ENCODE data around the gene SAGE1. TPM values are rescaled to one million over a fixed set of nuclear protein-coding genes. Genes with fewer than 3 reads are reported as not detected.

SAGE1 gene
- total RNA-seq, 1 experiment from 2014 or later: not detected

GRCh38 chrX:135892781-135893180 is 735 bp upstream of the SAGE1 start:
- H3K23ac ChIP-seq (ENCODE audit: insufficient read length, low read depth, low read length): no peak overlapping the region
- H3K27ac ChIP-seq (ENCODE audit: insufficient read length, low read depth, low read length): no peak overlapping the region
- no peak overlapping the region for H3K4ac ChIP-seq (ENCODE audit: low read depth, low read length)
- H2BK120ac ChIP-seq (ENCODE audit: low read depth, low read length, poor library complexity, severe bottlenecking): no peak overlapping the region
- Mint-ChIP-seq H3K36me3 (ENCODE audit: insufficient read depth in 1 of 3, low read depth in 3 of 3) (peaks cover 3 to 20% (median 5%) of the 10 kb centered on the region in 3 experiments; a peak in 6 of 7 replicates), H3K27me3 (ENCODE audit: low read depth) (no peaks in the 10 kb centered on the region; the same call in none of the 2 replicates), H3K4me1 (no peaks in the 10 kb centered on the region), H3K27ac (no peak overlapping the region), H3K4me3 (no peak overlapping the region), H3K9me3 (peaks cover 63 to 79% of the 10 kb centered on the region in 2 experiments)
- no peaks in the 10 kb centered on the region for H3K79me2 ChIP-seq (ENCODE audit: insufficient read depth, low read length)
- no peak for DNase-seq
- WGBS (ENCODE audit: extremely low coverage, insufficient read length, low lambda C conversion rate): no CpG with 5 or more reads among the region's 11 CpGs
- no peak overlapping the region for H3K9ac ChIP-seq (ENCODE audit: extremely low read depth, insufficient read length, low read length)
- no peak overlapping the region for H3K18ac ChIP-seq (ENCODE audit: insufficient read length, low read depth, low read length)
- H4K91ac ChIP-seq (ENCODE audit: insufficient read length, low read depth, low read length): no peak overlapping the region
- no peaks in the 10 kb centered on the region for H3K4me1 ChIP-seq (ENCODE audit: insufficient read depth, low read length)
- H3K9me3 ChIP-seq (ENCODE audit: control insufficient read depth, low read depth, low read length): peaks cover 68% of the 10 kb centered on the region
- no peak overlapping the region for H2BK5ac ChIP-seq (ENCODE audit: insufficient read length, low read length)
- H3T11ph ChIP-seq (ENCODE audit: low read length): no peak overlapping the region
- H2BK20ac ChIP-seq (ENCODE audit: low read depth, low read length, poor library complexity, severe bottlenecking): no peak overlapping the region
- no peaks in the 10 kb centered on the region for H3K23me2 ChIP-seq (ENCODE audit: insufficient read length, low read depth, low read length, poor library complexity, severe bottlenecking)
- no peak overlapping the region for H2AFZ ChIP-seq (ENCODE audit: low read length)
- no peak overlapping the region for H3K4me2 ChIP-seq (ENCODE audit: insufficient read depth, insufficient read length, low read length)
- no peak overlapping the region for H3K56ac ChIP-seq (ENCODE audit: insufficient read length, low read depth, low read length)
- H2AK5ac ChIP-seq (ENCODE audit: insufficient read length, low read length): no peak overlapping the region
- no peaks in the 10 kb centered on the region for H3K27me3 ChIP-seq (ENCODE audit: insufficient read depth, low read length)
- H3K79me1 ChIP-seq (ENCODE audit: insufficient read depth, low read depth, low read length, poor library complexity, severe bottlenecking): no peaks in the 10 kb centered on the region
- no peak overlapping the region for H4K8ac ChIP-seq (replicated peaks; ENCODE audit: insufficient read length, low read depth, low read length)
- no peak overlapping the region for H4K5ac ChIP-seq (ENCODE audit: insufficient read length, low read depth, low read length)
- no peaks in the 10 kb centered on the region for H4K20me1 ChIP-seq (ENCODE audit: control insufficient read depth, insufficient read depth, insufficient read length)
- no peak for TF ChIP-seq CTCF (conservative IDR thresholded peaks at IDR 0.05)
- no peak overlapping the region for H2BK15ac ChIP-seq (ENCODE audit: low read depth, low read length)
- H2BK12ac ChIP-seq (ENCODE audit: insufficient read length, low read depth, low read length): no peak overlapping the region
- H3K14ac ChIP-seq (ENCODE audit: insufficient read depth, low read length): no peak overlapping the region
